Tibial artery (tissue), 4 donors: Measurements from ENCODE around the gene CEP104.

Experiments used
- DNase-seq, 2 donors: peaks; one replicate each; pipeline ENCODE4 v3.0.0-alpha.2; 2019
- H3K27ac ChIP-seq, 2 donors: fragments of 200-600 bp; sonication (generic) in 1 of 2; 1 replicate in 1 of 2; 2 replicates in 1 of 2; pipeline ENCODE4 v1.5.1; 2018 to 2019; ENCODE audit warnings: mild to moderate bottlenecking in 1 of 2
- H3K27me3 ChIP-seq, 2 donors: fragments of 200-600 bp; sonication (generic) in 1 of 2; one replicate each; pipeline versions ENCODE4 v1.5.1 to v1.6.0; 2016 to 2019
- H3K36me3 ChIP-seq, 3 donors: fragments of 200-600 bp; sonication (generic) in 2 of 3; one replicate each; pipeline ENCODE4 v1.5.1; 2016 to 2019; ENCODE audit warnings: mild to moderate bottlenecking in 2 of 3
- H3K4me1 ChIP-seq, 4 donors: fragments of 200-600 bp; sonication (generic) in 2 of 4; 1 replicate in 3 of 4; 2 replicates in 1 of 4; pipeline ENCODE4 v1.5.1; 2016 to 2019
- H3K4me3 ChIP-seq, 2 donors: fragments of 200-600 bp; sonication (generic) in 1 of 2; 1 replicate in 1 of 2; 2 replicates in 1 of 2; pipeline ENCODE4 v1.5.1; 2018 to 2019; ENCODE audit warnings: mild to moderate bottlenecking in 2 of 2
- H3K9me3 ChIP-seq, 3 donors: fragments of 200-600 bp; sonication (generic) in 1 of 3; one replicate each; pipeline ENCODE4 v1.5.1; 2016 to 2019
- CTCF ChIP-seq, 2 experiments: fragments of 200-600 bp in 1 of 2; fragments of 450-650 bp in 1 of 2; IDR thresholded peaks; one replicate each; pipeline ENCODE4 v1.5.1; 2017 to 2019; ENCODE audit warnings: antibody characterized with exemption in 2 of 2, mild to moderate bottlenecking in 1 of 2, moderate library complexity in 1 of 2
- intact Hi-C: fragments of 100-400 bp; cut with DNase I; formaldehyde crosslinking; loops from one replicate; pipeline ENCODE4 v1.15.0; 2023; ENCODE audit warnings: low total_unique reads

Gene CEP104

GRCh38 chr1:3880429-3881192, 23.6 kb upstream of the CEP104 start:
- no peak overlapping the region for H3K27ac ChIP-seq
- no peak for TF ChIP-seq CTCF (IDR thresholded peaks at IDR 0.05)
- intact Hi-C loops: no loop called here
- peaks cover 46 to 90% (median 73%) of the 10 kb centered on the region in 3 donors for H3K36me3 ChIP-seq
- DNase-seq: no peak
- H3K27me3 ChIP-seq: no peaks in the 10 kb centered on the region
- no peaks in the 10 kb centered on the region for H3K4me1 ChIP-seq
- no peak overlapping the region for H3K4me3 ChIP-seq
- peaks cover 0 to 13% (median 7%) of the 10 kb centered on the region in 3 donors for H3K9me3 ChIP-seq

- H3K9me3 ChIP-seq: peaks cover 0 to 13% (median 7%) of the 10 kb centered on the region in 3 donors
- H3K36me3 ChIP-seq: peaks cover 51 to 90% (median 74%) of the 10 kb centered on the region in 3 donors
- H3K27me3 ChIP-seq: no peaks in the 10 kb centered on the region
- intact Hi-C loops: no loop called here
- H3K4me3 ChIP-seq: no peak overlapping the region
- DNase-seq: no peak
- no peaks in the 10 kb centered on the region for H3K4me1 ChIP-seq
- no peak overlapping the region for H3K27ac ChIP-seq
- no peak for TF ChIP-seq CTCF (IDR thresholded peaks at IDR 0.05)
These were observed 22.9 kb upstream of the CEP104 start for GRCh38 chr1:3879787-3880428.

GRCh38 chr1:3879099-3879498, 22.1 kb upstream of the CEP104 start:
- Histone ChIP-seq H3K9me3 (peaks cover 0 to 13% (median 7%) of the 10 kb centered on the region in 3 donors), H3K36me3 (peaks cover 53 to 89% (median 76%) of the 10 kb centered on the region in 3 donors), H3K4me1 (no peaks in the 10 kb centered on the region), H3K4me3 (no peak overlapping the region), H3K27me3 (no peaks in the 10 kb centered on the region), H3K27ac (no peak overlapping the region)
- intact Hi-C loops: no loop called here
- no peak for TF ChIP-seq CTCF (IDR thresholded peaks at IDR 0.05)
- DNase-seq: no peak

GRCh38 chr1:3876716-3877115, 19.7 kb upstream of the CEP104 start:
- H3K4me3 ChIP-seq: no peak overlapping the region
- peaks cover 61 to 99% (median 91%) of the 10 kb centered on the region in 3 donors for H3K36me3 ChIP-seq
- intact Hi-C loops: no loop called here
- no peak for DNase-seq
- no peaks in the 10 kb centered on the region for H3K4me1 ChIP-seq
- TF ChIP-seq CTCF (IDR thresholded peaks at IDR 0.05): no peak
- no peak overlapping the region for H3K27ac ChIP-seq
- no peaks in the 10 kb centered on the region for H3K27me3 ChIP-seq
- H3K9me3 ChIP-seq: peaks cover 0 to 13% (median 7%) of the 10 kb centered on the region in 3 donors

GRCh38 chr1:3874736-3875135, 17.7 kb upstream of the CEP104 start:
- Histone ChIP-seq H3K27ac (no peak overlapping the region), H3K27me3 (no peaks in the 10 kb centered on the region), H3K4me3 (no peak overlapping the region), H3K4me1 (no peaks in the 10 kb centered on the region), H3K36me3 (peaks cover 68 to 99% (median 92%) of the 10 kb centered on the region in 3 donors), H3K9me3 (peaks cover 0 to 13% (median 7%) of the 10 kb centered on the region in 3 donors)
- TF ChIP-seq CTCF (IDR thresholded peaks at IDR 0.05): no peak
- no peak for DNase-seq
- intact Hi-C loops: no loop called here
